ENCODE data around the gene HOXA9. TPM values are rescaled to one million over a fixed set of nuclear protein-coding genes. Genes with fewer than 3 reads are reported as not detected.

HOXA9 gene
- polyA plus RNA-seq, 3 donors = 0.55 to 1.9 (median 1.2) TPM

- Histone ChIP-seq H3K27ac (ENCODE audit: low read depth in 1 of 2, low read length in 2 of 2) (no peak overlapping the region), H3K36me3 (replicated peaks in 1 of 2; ENCODE audit: control insufficient read depth in 1 of 2, insufficient read depth in 2 of 2, low read length in 2 of 2) (no peaks in the 10 kb centered on the region), H3K79me2 (ENCODE audit: insufficient read depth, low read length) (no peaks in the 10 kb centered on the region), H2AFZ (ENCODE audit: insufficient read depth, low read depth, low read length, poor library complexity, severe bottlenecking) (no peak overlapping the region), H3K4me3 (replicated peaks in 1 of 3; ENCODE audit: low read depth in 2 of 3, low read length in 3 of 3) (no peak overlapping the region), H3K9me3 (replicated peaks in 1 of 2; ENCODE audit: control insufficient read depth in 1 of 2, insufficient read depth in 1 of 2, low read length in 2 of 2) (peaks cover 0 to 34% of the 10 kb centered on the region in 2 donors), H3K27me3 (ENCODE audit: control insufficient read depth in 2 of 2, insufficient read depth in 2 of 2, low read length in 2 of 2) (peaks cover 88 to 94% of the 10 kb centered on the region in 2 donors), H3K9ac (ENCODE audit: insufficient read depth, low read length, poor library complexity, severe bottlenecking) (no peak overlapping the region), H3K4me2 (replicated peaks; ENCODE audit: extremely low read depth, low read length, poor library complexity, severe bottlenecking) (no peak overlapping the region), H4K20me1 (ENCODE audit: insufficient read depth, low read length) (no peaks in the 10 kb centered on the region), H3K4me1 (ENCODE audit: control insufficient read depth in 1 of 2, insufficient read depth in 2 of 2, low read length in 2 of 2) (peaks cover 37 to 43% of the 10 kb centered on the region in 2 donors)
- Mint-ChIP-seq H3K9me3 (peaks cover 0 to 42% (median 25%) of the 10 kb centered on the region in 7 donors), H3K4me3 (peak overlapping the region in 1 of 2 donors; percentile 89), H3K27me3 (ENCODE audit: low read depth in 3 of 3) (peaks cover 92 to 96% (median 94%) of the 10 kb centered on the region in 3 donors), H3K36me3 (peaks cover 8 to 20% of the 10 kb centered on the region in 2 donors), H3K27ac (no peak overlapping the region), H3K4me1 (peaks cover 50% of the 10 kb centered on the region)
- no peak for TF ChIP-seq CTCF (IDR thresholded peaks at IDR 0.05)
- 25% methylated on average over 4 of the region's 4 CpGs for WGBS (ENCODE audit: insufficient coverage)
- no peak for DNase-seq
- intact Hi-C loops (cut with micrococcal nuclease) = loop anchor here (5.0 to 10.0 kb wide), 3 partner anchors 37 to 891 kb away; partner anchors contain the start of genes EVX1 (in 1 of the 2) and HOXA9 (in 1 of the 2)
Observed at GRCh38 chr7:27203964-27204594, 38.7 kb upstream of the HOXA9 start.

- Mint-ChIP-seq H3K4me1 (peaks cover 56% of the 10 kb centered on the region), H3K9me3 (peaks cover 0 to 43% (median 28%) of the 10 kb centered on the region in 7 donors), H3K27ac (no peak overlapping the region), H3K27me3 (ENCODE audit: low read depth in 3 of 3) (peaks cover 92 to 96% (median 94%) of the 10 kb centered on the region in 3 donors), H3K36me3 (peaks cover 8 to 20% of the 10 kb centered on the region in 2 donors), H3K4me3 (peak overlapping the region in 1 of 2 donors; percentile 89)
- TF ChIP-seq CTCF (IDR thresholded peaks at IDR 0.05) = no peak
- H3K36me3 ChIP-seq (replicated peaks in 1 of 2; ENCODE audit: control insufficient read depth in 1 of 2, insufficient read depth in 2 of 2, low read length in 2 of 2) = no peaks in the 10 kb centered on the region
- H2AFZ ChIP-seq (ENCODE audit: insufficient read depth, low read depth, low read length, poor library complexity, severe bottlenecking) = no peak overlapping the region
- H3K27ac ChIP-seq (ENCODE audit: low read depth in 1 of 2, low read length in 2 of 2) = no peak overlapping the region
- whole genome bisulfite sequencing (ENCODE audit: insufficient coverage) = 7% methylated on average over 7 of the region's 10 CpGs
- no peak overlapping the region for H3K4me2 ChIP-seq (replicated peaks; ENCODE audit: extremely low read depth, low read length, poor library complexity, severe bottlenecking)
- H3K9me3 ChIP-seq (replicated peaks in 1 of 2; ENCODE audit: control insufficient read depth in 1 of 2, insufficient read depth in 1 of 2, low read length in 2 of 2) = peaks cover 0 to 38% of the 10 kb centered on the region in 2 donors
- H3K79me2 ChIP-seq (ENCODE audit: insufficient read depth, low read length) = no peaks in the 10 kb centered on the region
- no peaks in the 10 kb centered on the region for H4K20me1 ChIP-seq (ENCODE audit: insufficient read depth, low read length)
- no peak for DNase-seq
- intact Hi-C loops (cut with micrococcal nuclease) = loop anchor here (5.0 to 10.0 kb wide), 3 partner anchors 36 to 891 kb away; partner anchors contain the start of genes EVX1 (in 1 of the 2) and HOXA9 (in 1 of the 2)
- peaks cover 41 to 48% of the 10 kb centered on the region in 2 donors for H3K4me1 ChIP-seq (ENCODE audit: control insufficient read depth in 1 of 2, insufficient read depth in 2 of 2, low read length in 2 of 2)
- H3K9ac ChIP-seq (ENCODE audit: insufficient read depth, low read length, poor library complexity, severe bottlenecking) = no peak overlapping the region
- H3K4me3 ChIP-seq (replicated peaks in 1 of 3; ENCODE audit: low read depth in 2 of 3, low read length in 3 of 3) = no peak overlapping the region
- peaks cover 88 to 94% of the 10 kb centered on the region in 2 donors for H3K27me3 ChIP-seq (ENCODE audit: control insufficient read depth in 2 of 2, insufficient read depth in 2 of 2, low read length in 2 of 2)
Observed at GRCh38 chr7:27203365-27203953, 38.1 kb upstream of the HOXA9 start.

All from CD14-positive monocyte (primary cell).